CD1c-positive myeloid dendritic cell (primary cell): ENCODE measurements around the gene TOR4A.
"Not testable (repeated sequence)": the region's sequence is repeated elsewhere in the genome, so short reads cannot be mapped to it uniquely, and the experiment has no call there.

Experiments
- DNase-seq: peaks from one replicate; pipeline ENCODE4 v3.0.0-alpha.2; 2016; ENCODE audit errors: extremely low spot score

The TOR4A gene

DNA sequence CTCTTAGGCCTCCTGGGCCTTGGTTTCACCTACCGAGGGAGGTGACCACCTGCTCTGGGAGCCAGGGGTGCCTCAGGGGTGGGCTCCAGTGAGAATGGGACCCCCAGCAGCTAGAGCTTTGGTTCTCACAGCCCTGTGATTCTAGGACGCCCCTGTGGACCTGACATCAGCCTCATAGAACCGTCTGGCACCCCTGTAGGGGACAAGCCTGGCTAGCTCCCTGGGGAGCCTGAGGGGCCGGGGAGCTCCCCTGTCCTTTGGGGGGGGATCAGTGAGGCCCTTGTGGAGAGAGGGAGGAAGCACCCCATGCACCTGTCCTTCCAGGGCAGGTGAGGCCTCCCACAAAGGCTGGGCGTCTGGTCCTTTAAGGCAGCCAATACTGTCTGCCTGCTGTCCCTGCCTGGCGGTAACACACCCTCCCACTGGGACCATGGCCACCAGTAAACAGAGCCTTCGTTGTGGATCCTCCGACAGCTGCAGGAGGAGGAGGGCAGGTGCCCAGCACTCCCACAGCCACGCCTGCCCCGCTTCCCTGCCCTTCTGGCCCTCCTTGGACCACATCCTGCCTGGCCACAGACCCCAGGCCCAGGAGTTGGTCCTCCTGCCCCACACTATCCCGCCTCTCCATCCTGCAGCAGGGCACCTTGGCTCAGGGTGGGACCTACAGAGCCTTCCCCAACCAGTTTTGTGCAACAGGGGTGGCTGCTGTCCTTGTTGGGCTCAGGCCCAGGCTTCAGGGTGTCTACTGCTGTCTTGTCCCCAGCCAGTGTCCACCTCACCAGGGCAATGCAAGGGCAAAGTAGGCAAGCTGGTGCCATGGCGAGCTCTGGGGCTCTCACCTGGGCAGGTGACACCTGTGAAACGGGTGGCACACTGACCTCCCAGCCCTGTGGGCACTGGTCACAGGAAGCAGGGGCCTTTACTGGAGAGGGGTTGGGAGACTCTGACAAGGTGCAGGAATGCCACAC lies 39.5 kb upstream of the TOR4A start:
- DNase-seq: no peak

DNA sequence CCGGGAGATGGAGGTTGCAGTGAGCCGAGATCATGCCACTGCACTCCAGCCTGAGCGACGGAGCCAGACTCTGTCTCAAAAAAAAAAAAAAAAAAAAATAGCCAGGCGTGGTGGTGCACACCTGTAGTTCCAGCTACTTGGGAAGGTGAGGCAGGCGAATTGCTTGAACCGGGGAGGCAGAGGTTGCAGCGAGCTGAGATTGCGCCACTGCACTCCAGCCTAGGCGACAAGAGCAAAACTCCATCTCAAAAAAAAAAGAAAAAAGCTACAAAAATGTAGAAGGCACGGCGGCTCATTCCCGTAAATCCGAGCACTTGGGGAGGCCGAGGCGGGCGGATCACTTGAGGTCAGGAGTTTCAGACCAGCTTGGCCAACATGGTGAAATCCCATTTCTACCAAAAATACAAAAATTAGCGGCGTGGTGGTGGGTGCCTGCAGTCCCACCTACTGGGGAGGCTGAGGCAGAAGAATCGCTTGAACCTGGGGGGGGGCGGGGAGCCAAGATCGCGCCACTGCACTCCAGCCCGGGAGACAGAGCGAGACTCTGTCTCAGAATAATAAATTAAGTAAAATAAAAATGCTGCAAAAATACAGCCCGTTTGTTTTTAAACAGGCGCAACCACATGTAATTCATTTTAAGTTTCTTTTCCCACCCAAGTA lies 37.9 kb upstream of the TOR4A start:
- DNase-seq: not testable (repeated sequence)

GRCh38 chr9:137240318-137240840 lies 37.1 kb upstream of the TOR4A start:
- DNase-seq: peak; percentile 87

DNA sequence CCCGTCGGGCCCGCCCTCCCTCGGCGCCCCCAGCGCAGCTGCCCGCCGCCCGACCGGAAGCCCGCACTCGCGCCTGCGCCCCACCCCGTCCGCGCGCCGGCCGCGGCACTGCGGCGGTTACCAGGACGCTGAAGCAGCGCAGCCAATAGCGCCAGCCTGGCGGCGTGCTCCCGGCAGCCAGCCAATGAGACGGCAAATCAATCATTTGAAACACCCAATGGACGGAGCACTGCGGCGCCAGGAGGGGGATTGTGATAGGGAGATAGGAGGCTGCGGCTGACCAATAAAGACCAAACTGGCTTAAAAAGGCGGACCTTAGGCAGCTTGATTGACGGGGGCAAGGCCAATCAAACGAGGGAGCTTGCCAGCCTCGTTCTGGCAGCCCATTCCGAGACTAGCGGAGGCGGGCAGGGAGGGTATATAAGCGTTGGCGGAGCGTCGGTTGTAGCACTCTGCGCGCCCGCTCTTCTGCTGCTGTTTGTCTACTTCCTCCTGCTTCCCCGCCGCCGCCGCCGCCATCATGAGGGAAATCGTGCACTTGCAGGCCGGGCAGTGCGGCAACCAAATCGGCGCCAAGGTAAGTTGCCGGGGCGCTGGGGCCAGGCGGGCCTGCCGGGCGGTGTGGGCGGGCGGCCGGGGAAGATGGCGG lies 36.6 kb upstream of the TOR4A start, which contains the start of gene TUBB4B:
Gene TUBB4B, plus strand, starts transcription at position 447 of the 649 bp plus-strand sequence. Its CDS starts 74 bp downstream, at position 521.
- peak; percentile 99 for DNase-seq

DNA sequence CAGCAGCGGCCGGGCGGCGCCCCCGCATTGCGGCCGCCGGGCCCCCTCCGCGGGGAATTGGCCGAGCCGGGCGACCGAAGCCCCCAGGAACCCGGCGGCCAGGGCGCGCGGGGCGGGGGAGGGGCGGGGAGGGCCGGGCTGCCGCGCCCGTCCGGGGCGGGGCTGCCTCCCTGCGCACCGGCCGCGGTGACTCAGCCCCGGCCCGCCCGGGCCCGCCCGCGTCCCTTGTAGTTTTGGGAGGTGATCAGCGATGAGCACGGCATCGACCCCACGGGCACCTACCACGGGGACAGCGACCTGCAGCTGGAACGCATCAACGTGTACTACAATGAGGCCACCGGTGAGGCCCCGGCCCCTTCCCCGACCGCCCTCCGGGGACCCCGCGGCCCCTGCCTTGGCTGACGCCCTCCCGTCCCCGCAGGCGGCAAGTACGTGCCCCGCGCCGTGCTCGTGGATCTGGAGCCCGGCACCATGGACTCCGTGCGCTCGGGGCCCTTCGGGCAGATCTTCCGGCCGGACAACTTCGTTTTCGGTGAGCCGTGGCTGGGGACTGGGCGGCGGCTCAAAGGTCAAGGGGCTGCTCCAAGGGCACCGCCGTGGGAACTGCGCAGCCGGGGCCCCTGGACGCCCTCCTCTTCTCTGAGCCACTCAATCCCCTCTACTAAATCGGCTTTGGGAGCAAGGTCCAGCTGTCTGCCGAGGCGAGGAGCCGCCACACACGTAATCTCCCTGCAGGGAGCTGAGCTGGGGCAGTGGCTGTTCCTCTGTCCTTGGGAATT lies 35.8 kb upstream of the TOR4A start:
- no peak for DNase-seq

GRCh38 chr9:137242269-137243203 lies 35.0 kb upstream of the TOR4A start:
- no peak for DNase-seq

GRCh38 chr9:137243266-137243625 lies 34.3 kb upstream of the TOR4A start:
- DNase-seq: not testable (repeated sequence)

DNA sequence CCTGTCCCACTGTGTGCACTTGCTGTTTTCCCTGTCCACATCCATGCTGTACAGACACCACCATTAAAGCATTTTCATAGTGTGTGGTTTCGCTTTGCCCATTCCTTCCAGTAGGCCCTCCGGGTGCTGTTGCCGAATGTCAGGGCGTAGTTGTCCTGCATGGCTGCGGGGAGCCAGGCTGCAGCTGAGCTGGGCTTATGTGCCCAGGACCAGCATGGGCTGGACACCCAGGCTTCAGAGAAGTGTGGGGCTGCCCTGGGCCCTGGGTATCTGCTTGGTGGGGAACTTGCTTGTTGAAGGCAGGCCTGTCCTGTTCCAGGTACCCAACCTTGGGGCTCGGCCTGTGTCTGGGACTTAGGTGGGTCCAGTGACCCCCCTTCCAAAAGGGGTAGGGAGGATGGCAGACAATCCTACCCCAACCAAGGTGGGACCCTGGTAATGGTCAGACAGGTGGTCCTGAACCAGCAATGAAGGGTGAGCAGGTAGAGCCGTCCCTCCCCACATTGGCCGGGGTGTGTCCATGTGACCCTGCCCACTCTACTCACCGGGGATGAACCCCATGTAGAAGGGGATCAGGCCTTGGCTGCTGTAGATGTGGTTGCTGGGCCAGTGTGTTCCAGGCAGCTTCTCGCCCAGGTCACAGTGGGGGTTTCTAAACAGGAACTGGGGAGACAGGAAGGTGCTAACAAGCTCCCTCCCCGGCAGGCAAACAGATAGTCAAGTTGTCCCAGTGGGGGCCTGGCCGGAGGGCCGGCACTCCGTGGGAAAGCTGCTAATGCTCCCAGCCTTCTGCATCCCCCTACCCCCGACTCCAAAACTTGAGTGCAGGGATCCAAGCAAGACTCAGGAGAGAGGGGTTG lies 33.7 kb upstream of the TOR4A start:
- no peak for DNase-seq

GRCh38 chr9:137244486-137245449 lies 32.8 kb upstream of the TOR4A start:
- no peak for DNase-seq

GRCh38 chr9:137245450-137246421 lies 31.8 kb upstream of the TOR4A start:
- DNase-seq: no peak

DNA sequence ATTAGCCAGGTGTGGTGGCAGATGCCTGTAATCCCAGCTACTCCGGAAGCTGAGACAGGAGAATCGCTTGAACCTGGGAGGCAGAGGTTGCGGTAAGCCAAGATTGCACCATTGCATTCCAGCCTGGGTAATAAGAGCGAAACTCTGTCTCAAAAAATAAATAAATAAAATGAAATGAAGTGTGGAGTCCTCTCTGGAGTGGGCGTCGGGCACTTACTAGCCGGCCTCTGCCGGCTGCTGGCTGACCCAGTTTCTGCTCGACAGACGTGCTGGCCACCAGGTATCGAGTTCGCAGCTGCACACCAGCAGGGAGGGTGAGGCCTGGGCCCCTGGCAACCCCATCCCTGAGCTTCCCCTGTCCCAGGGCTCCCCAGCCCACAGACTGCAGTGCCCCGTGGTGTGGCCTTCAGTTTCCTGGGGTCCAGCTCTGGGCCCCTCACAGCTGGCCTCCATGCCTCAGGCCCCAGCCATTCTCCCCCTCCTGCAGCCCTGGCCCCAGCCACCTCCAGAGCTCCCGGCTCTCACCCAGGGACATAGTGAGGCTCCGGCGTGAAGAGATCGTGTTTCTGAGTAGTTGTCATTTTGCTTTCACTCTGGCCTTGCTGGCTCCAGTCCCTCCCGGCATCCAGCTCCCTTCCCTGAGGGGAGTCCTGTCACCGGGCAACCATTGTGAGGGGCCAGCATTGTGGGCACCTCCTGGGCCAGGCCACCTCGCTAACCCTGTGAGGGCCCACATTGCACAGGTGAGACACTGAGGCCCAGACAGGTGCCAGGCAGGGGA lies 30.2 kb upstream of the TOR4A start:
- DNase-seq: no peak

DNA sequence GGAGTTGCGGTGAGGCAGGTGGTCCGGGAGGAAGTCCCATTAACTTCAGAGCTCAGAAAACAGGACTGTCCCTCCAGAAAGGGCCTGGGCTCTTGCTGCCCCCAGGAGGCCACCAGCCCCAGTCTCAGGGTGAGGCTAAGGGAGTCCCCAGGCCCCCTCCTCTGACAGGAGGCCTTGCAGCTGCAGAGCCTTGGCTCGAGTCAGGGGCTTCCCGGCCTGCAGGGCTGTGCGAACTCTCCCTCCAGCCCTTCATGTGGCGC lies 29.7 kb upstream of the TOR4A start:
- no peak for DNase-seq

DNA sequence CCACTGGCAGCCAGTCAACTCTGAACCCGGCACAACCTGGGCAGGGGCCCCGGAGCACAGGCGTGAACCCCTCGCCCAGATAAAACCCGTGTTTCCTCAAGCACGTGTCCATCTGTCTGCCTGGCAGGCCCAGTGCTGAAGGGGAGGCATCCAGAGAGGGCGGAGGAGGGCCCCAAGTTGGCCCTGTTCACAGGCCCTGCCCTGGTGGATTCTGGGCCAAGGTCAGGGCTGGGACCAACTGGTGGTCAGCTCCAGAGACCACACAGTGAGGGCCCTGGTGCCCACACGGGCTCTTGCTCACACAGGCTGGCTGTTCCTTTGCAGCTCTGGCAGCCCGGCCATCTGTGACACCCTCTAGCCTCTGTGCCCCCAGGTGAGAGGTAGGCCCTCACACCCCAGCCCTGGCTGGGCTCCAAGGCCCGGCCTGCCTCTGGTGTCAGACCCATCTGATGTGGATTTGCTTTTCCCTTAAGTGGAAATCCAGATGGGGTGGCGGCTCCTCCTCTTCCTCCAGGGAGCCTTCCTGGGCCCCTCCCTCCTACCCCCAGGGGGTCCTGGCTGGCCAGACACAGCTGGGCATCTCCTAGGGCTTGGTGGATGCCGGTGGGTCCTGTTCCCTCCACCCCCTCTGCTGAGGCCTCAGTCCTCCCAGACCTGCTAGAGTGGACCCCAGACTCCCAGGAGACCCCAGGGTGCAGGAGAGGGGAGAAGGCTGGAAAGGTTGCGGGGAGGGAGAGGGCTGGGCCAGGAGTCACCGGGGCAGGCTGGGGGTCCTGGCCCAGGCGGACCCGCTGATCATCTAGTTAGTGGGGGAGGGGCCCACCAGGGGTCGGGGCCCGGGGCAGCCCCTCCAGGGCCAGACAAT lies 27.0 kb upstream of the TOR4A start:
- no peak for DNase-seq

DNA sequence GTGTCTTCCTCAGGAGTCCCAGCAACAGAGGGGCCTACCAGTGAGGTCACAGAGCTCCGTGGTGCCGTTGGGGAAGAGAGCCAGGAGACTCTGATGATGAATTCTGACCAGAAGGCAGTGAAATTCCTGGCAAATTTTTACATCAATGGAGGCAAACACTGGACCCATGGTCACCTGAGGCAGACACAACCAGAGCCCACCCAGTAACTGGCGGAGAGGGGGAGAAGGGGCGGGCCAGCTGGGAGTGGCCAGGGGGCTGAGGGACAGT lies 26.4 kb upstream of the TOR4A start, which contains the start of gene STPG3:
Gene STPG3, plus strand, starts transcription at position 93 of the 268 bp plus-strand sequence. Its CDS starts 1 bp downstream, at position 94.
- no peak for DNase-seq

DNA sequence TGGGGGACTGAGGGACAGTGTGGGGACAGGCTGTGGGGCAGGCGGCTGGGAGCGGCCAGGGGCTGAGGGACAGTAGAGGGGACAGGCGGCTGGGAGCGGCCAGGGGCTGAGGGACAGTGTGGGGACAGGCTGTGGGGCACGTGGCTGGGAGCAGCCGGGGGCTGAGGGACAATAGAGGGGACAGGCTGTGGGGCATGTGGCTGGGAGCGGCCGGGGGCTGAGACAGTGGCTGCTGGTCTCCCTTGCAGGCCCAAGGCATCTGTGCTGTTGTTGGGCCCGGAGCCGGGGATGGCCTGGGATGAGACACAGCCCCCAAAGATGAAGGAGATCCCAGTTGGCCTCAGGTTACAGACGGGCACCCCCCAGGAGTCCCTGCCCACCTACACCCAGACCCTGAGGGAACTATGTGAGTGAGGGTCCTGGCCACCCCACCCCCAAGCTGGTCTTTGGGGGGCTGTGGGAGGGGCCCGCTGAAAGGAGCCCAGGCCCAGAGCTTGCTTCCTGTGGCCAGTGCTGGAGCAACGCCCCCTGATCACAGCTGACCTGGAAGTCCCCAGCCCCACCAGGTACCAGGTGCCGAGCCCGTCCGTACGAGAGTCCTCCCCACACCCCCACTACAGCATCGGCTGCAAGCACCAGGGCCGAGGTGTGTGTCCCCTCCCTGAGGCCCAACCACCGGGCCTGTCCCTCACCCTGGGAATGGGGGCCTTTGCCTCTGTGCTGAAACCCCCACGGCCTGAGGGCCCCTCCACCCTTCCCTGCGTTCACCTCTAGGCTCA lies 25.8 kb upstream of the TOR4A start:
- DNase-seq: no peak
